ENCODE results near the gene KRTAP3-2. TPM values are rescaled to one million over a fixed set of nuclear protein-coding genes. Genes with fewer than 3 reads are reported as not detected.

KRTAP3-2 gene
- total RNA-seq, 1 donor from 2014 or later = not detected

GRCh38 chr17:41013606-41014005, 13.9 kb upstream of the KRTAP3-2 start:
- Mint-ChIP-seq H3K27ac (ENCODE audit: unreplicated experiment) (no peak overlapping the region), H3K9me3 (ENCODE audit: unreplicated experiment) (no peaks in the 10 kb centered on the region)
- no peak for TF ChIP-seq CTCF (IDR thresholded peaks at IDR 0.05)

GRCh38 chr17:41013181-41013580, 13.5 kb upstream of the KRTAP3-2 start:
- no peak overlapping the region for H3K4me3 Mint-ChIP-seq (ENCODE audit: unreplicated experiment)
- DNase-seq (ENCODE audit: extremely low spot score, unreplicated experiment) = no peak

More at GRCh38 chr17:41013606-41014005, 13.9 kb upstream of the KRTAP3-2 start:
- Mint-ChIP-seq H3K4me1 (ENCODE audit: unreplicated experiment) (peaks cover 4% of the 10 kb centered on the region), H3K36me3 (ENCODE audit: unreplicated experiment) (peaks cover 2% of the 10 kb centered on the region), H3K27me3 (ENCODE audit: unreplicated experiment) (no peaks in the 10 kb centered on the region), H3K4me3 (ENCODE audit: unreplicated experiment) (no peak overlapping the region)
- DNase-seq (ENCODE audit: extremely low spot score, unreplicated experiment) = no peak

GRCh38 chr17:41012326-41013120, 12.8 kb upstream of the KRTAP3-2 start:
- Mint-ChIP-seq H3K27me3 (ENCODE audit: unreplicated experiment) (no peaks in the 10 kb centered on the region), H3K9me3 (ENCODE audit: unreplicated experiment) (no peaks in the 10 kb centered on the region), H3K4me1 (ENCODE audit: unreplicated experiment) (peaks cover 4% of the 10 kb centered on the region), H3K4me3 (ENCODE audit: unreplicated experiment) (no peak overlapping the region), H3K36me3 (ENCODE audit: unreplicated experiment) (peaks cover 2% of the 10 kb centered on the region), H3K27ac (ENCODE audit: unreplicated experiment) (no peak overlapping the region)
- no peak for TF ChIP-seq CTCF (IDR thresholded peaks at IDR 0.05)
- no peak for DNase-seq (ENCODE audit: extremely low spot score, unreplicated experiment)

More at GRCh38 chr17:41013181-41013580, 13.5 kb upstream of the KRTAP3-2 start:
- Mint-ChIP-seq H3K4me1 (ENCODE audit: unreplicated experiment) (peaks cover 4% of the 10 kb centered on the region), H3K27me3 (ENCODE audit: unreplicated experiment) (no peaks in the 10 kb centered on the region), H3K36me3 (ENCODE audit: unreplicated experiment) (peaks cover 2% of the 10 kb centered on the region), H3K9me3 (ENCODE audit: unreplicated experiment) (no peaks in the 10 kb centered on the region), H3K27ac (ENCODE audit: unreplicated experiment) (no peak overlapping the region)
- TF ChIP-seq CTCF (IDR thresholded peaks at IDR 0.05) = no peak

- H3K4me3 Mint-ChIP-seq (ENCODE audit: unreplicated experiment) = no peak overlapping the region
- no peak for DNase-seq (ENCODE audit: extremely low spot score, unreplicated experiment)
- no peak for TF ChIP-seq CTCF (IDR thresholded peaks at IDR 0.05)
- no peaks in the 10 kb centered on the region for H3K9me3 Mint-ChIP-seq (ENCODE audit: unreplicated experiment)
- peaks cover 4% of the 10 kb centered on the region for H3K4me1 Mint-ChIP-seq (ENCODE audit: unreplicated experiment)
- H3K27ac Mint-ChIP-seq (ENCODE audit: unreplicated experiment) = no peak overlapping the region
- H3K36me3 Mint-ChIP-seq (ENCODE audit: unreplicated experiment) = no peaks in the 10 kb centered on the region
- no peaks in the 10 kb centered on the region for H3K27me3 Mint-ChIP-seq (ENCODE audit: unreplicated experiment)
These were observed 10.7 kb upstream of the KRTAP3-2 start for GRCh38 chr17:41010441-41010840.

GRCh38 chr17:41009936-41010335, 10.2 kb upstream of the KRTAP3-2 start:
- no peak overlapping the region for H3K27ac Mint-ChIP-seq (ENCODE audit: unreplicated experiment)
- no peak for DNase-seq (ENCODE audit: extremely low spot score, unreplicated experiment)
- no peaks in the 10 kb centered on the region for H3K27me3 Mint-ChIP-seq (ENCODE audit: unreplicated experiment)
- H3K9me3 Mint-ChIP-seq (ENCODE audit: unreplicated experiment) = no peaks in the 10 kb centered on the region
- no peak for TF ChIP-seq CTCF (IDR thresholded peaks at IDR 0.05)
- no peaks in the 10 kb centered on the region for H3K36me3 Mint-ChIP-seq (ENCODE audit: unreplicated experiment)
- H3K4me3 Mint-ChIP-seq (ENCODE audit: unreplicated experiment) = no peak overlapping the region
- H3K4me1 Mint-ChIP-seq (ENCODE audit: unreplicated experiment) = peaks cover 4% of the 10 kb centered on the region

All from osteocyte (in vitro differentiated cells).